ENCODE data around the gene SRPK2. TPM values are rescaled to one million over a fixed set of nuclear protein-coding genes. Genes with fewer than 3 reads are reported as not detected.

Gene SRPK2
- total RNA-seq, 1 donor from 2014 or later, result 54.8 TPM

- FAIRE-seq, result no peak
- Histone ChIP-seq H3K4me1 (ENCODE audit: insufficient read depth, low read length) (no peaks in the 10 kb centered on the region), H3K4me3 (ENCODE audit: insufficient read depth, low read depth, low read length) (no peak overlapping the region), H2AFZ (ENCODE audit: low read depth, low read length) (no peak overlapping the region), H3K36me3 (ENCODE audit: insufficient read depth, low read length) (peaks cover 7% of the 10 kb centered on the region), H3K27me3 (ENCODE audit: insufficient read depth, low read length) (no peaks in the 10 kb centered on the region), H3K27ac (ENCODE audit: low read depth, low read length) (no peak overlapping the region), H4K20me1 (ENCODE audit: insufficient read depth, low read length) (peaks cover 38% of the 10 kb centered on the region), H3K9me3 (ENCODE audit: insufficient read depth, low read depth, low read length) (no peaks in the 10 kb centered on the region), H3K9ac (ENCODE audit: low read length) (no peak overlapping the region), H3K4me2 (ENCODE audit: low read length) (no peak overlapping the region), H3K79me2 (ENCODE audit: insufficient read depth, low read length) (no peaks in the 10 kb centered on the region)
- Mint-ChIP-seq H3K4me3 (ENCODE audit: unreplicated experiment) (no peak overlapping the region), H3K4me1 (ENCODE audit: low read depth, unreplicated experiment) (peaks cover 2% of the 10 kb centered on the region), H3K36me3 (ENCODE audit: low read depth, unreplicated experiment) (peaks cover 23% of the 10 kb centered on the region), H3K27ac (ENCODE audit: unreplicated experiment) (no peak overlapping the region), H3K9me3 (ENCODE audit: unreplicated experiment) (no peaks in the 10 kb centered on the region), H3K27me3 (ENCODE audit: low read depth, unreplicated experiment) (no peaks in the 10 kb centered on the region)
- TF ChIP-seq, protein P1, sequence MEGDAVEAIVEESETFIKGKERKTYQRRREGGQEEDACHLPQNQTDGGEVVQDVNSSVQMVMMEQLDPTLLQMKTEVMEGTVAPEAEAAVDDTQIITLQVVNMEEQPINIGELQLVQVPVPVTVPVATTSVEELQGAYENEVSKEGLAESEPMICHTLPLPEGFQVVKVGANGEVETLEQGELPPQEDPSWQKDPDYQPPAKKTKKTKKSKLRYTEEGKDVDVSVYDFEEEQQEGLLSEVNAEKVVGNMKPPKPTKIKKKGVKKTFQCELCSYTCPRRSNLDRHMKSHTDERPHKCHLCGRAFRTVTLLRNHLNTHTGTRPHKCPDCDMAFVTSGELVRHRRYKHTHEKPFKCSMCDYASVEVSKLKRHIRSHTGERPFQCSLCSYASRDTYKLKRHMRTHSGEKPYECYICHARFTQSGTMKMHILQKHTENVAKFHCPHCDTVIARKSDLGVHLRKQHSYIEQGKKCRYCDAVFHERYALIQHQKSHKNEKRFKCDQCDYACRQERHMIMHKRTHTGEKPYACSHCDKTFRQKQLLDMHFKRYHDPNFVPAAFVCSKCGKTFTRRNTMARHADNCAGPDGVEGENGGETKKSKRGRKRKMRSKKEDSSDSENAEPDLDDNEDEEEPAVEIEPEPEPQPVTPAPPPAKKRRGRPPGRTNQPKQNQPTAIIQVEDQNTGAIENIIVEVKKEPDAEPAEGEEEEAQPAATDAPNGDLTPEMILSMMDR (IDR thresholded peaks at IDR 0.05; ENCODE audit: insufficient read depth, low read depth, low read length), result peak; percentile 36
- no peak for TF ChIP-seq EZH2 (IDR thresholded peaks at IDR 0.05; ENCODE audit: insufficient read depth, low read length)
- DNase-seq (ENCODE audit: low read depth), result peak; percentile 67
Observed at GRCh38 chr7:105141068-105141467, 247.7 kb downstream of the SRPK2 start.

DNA sequence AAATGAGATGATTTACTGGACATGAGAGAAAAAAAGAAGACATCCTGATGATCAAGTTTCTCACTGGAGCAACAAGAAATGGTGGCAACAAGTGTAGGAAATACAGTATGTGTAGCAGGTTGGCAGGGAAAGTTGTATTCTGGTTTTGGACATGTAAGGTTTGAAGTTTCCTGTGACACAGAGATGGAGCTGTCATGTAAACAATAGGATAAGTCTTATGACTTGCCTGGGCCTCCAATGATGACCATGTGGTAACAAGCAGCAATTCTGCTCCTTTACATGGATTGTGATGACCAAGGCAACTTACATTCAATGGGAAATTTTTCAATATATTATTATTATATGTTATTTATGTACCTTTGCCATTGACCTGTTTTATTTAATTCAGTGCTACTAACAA, 249.3 kb downstream of the SRPK2 start:
- no peak for TF ChIP-seq EZH2 (IDR thresholded peaks at IDR 0.05; ENCODE audit: insufficient read depth, low read length)
- TF ChIP-seq, protein P1 (IDR thresholded peaks at IDR 0.05; ENCODE audit: insufficient read depth, low read depth, low read length), result no peak
- Mint-ChIP-seq H3K9me3 (ENCODE audit: unreplicated experiment) (no peaks in the 10 kb centered on the region), H3K27me3 (ENCODE audit: low read depth, unreplicated experiment) (no peaks in the 10 kb centered on the region), H3K4me1 (ENCODE audit: low read depth, unreplicated experiment) (peaks cover 4% of the 10 kb centered on the region), H3K27ac (ENCODE audit: unreplicated experiment) (no peak overlapping the region), H3K4me3 (ENCODE audit: unreplicated experiment) (no peak overlapping the region), H3K36me3 (ENCODE audit: low read depth, unreplicated experiment) (peaks cover 21% of the 10 kb centered on the region)
- no peak for DNase-seq (ENCODE audit: low read depth)
- Histone ChIP-seq H3K79me2 (ENCODE audit: insufficient read depth, low read length) (peaks cover 7% of the 10 kb centered on the region), H3K9me3 (ENCODE audit: insufficient read depth, low read depth, low read length) (no peaks in the 10 kb centered on the region), H3K27ac (ENCODE audit: low read depth, low read length) (no peak overlapping the region), H3K36me3 (ENCODE audit: insufficient read depth, low read length) (peaks cover 7% of the 10 kb centered on the region), H3K4me1 (ENCODE audit: insufficient read depth, low read length) (no peaks in the 10 kb centered on the region), H2AFZ (ENCODE audit: low read depth, low read length) (no peak overlapping the region), H3K27me3 (ENCODE audit: insufficient read depth, low read length) (no peaks in the 10 kb centered on the region), H3K9ac (ENCODE audit: low read length) (no peak overlapping the region), H3K4me3 (ENCODE audit: insufficient read depth, low read depth, low read length) (no peak overlapping the region), H4K20me1 (ENCODE audit: insufficient read depth, low read length) (peaks cover 54% of the 10 kb centered on the region), H3K4me2 (ENCODE audit: low read length) (no peak overlapping the region)
- no peak for FAIRE-seq

GRCh38 chr7:105137898-105138297, 250.8 kb downstream of the SRPK2 start:
- FAIRE-seq, result no peak
- H4K20me1 ChIP-seq (ENCODE audit: insufficient read depth, low read length), result peaks cover 67% of the 10 kb centered on the region
- no peak overlapping the region for H3K4me3 Mint-ChIP-seq (ENCODE audit: unreplicated experiment)

More at GRCh38 chr7:105137898-105138297, 250.8 kb downstream of the SRPK2 start:
- Histone ChIP-seq H3K4me2 (ENCODE audit: low read length) (no peak overlapping the region), H3K36me3 (ENCODE audit: insufficient read depth, low read length) (peaks cover 7% of the 10 kb centered on the region), H3K9me3 (ENCODE audit: insufficient read depth, low read depth, low read length) (no peaks in the 10 kb centered on the region), H3K27me3 (ENCODE audit: insufficient read depth, low read length) (no peaks in the 10 kb centered on the region), H2AFZ (ENCODE audit: low read depth, low read length) (no peak overlapping the region), H3K9ac (ENCODE audit: low read length) (no peak overlapping the region), H3K27ac (ENCODE audit: low read depth, low read length) (no peak overlapping the region), H3K79me2 (ENCODE audit: insufficient read depth, low read length) (peaks cover 9% of the 10 kb centered on the region), H3K4me3 (ENCODE audit: insufficient read depth, low read depth, low read length) (no peak overlapping the region), H3K4me1 (ENCODE audit: insufficient read depth, low read length) (no peaks in the 10 kb centered on the region)
- no peaks in the 10 kb centered on the region for H3K27me3 Mint-ChIP-seq (ENCODE audit: low read depth, unreplicated experiment)
- H3K9me3 Mint-ChIP-seq (ENCODE audit: unreplicated experiment), result no peaks in the 10 kb centered on the region
- H3K4me1 Mint-ChIP-seq (ENCODE audit: low read depth, unreplicated experiment), result peaks cover 4% of the 10 kb centered on the region
- peaks cover 20% of the 10 kb centered on the region for H3K36me3 Mint-ChIP-seq (ENCODE audit: low read depth, unreplicated experiment)
- no peak overlapping the region for H3K27ac Mint-ChIP-seq (ENCODE audit: unreplicated experiment)
- no peak for DNase-seq (ENCODE audit: low read depth)
- no peak for TF ChIP-seq EZH2 (IDR thresholded peaks at IDR 0.05; ENCODE audit: insufficient read depth, low read length)
- TF ChIP-seq, protein P1 (IDR thresholded peaks at IDR 0.05; ENCODE audit: insufficient read depth, low read depth, low read length), result no peak

Data from astrocyte (in vitro differentiated cells and primary cell).